Brain pericyte (primary cell): ENCODE measurements around the gene ZNG1C.
"Not testable (repeated sequence)": the region's sequence is repeated elsewhere in the genome, so short reads cannot be mapped to it uniquely, and the experiment has no call there.

Experiments
- DNase-seq: peaks from one replicate; pipeline ENCODE4 v3.0.0-alpha.2; 2012; ENCODE audit warnings: low read depth, low spot score

Gene ZNG1C

DNA sequence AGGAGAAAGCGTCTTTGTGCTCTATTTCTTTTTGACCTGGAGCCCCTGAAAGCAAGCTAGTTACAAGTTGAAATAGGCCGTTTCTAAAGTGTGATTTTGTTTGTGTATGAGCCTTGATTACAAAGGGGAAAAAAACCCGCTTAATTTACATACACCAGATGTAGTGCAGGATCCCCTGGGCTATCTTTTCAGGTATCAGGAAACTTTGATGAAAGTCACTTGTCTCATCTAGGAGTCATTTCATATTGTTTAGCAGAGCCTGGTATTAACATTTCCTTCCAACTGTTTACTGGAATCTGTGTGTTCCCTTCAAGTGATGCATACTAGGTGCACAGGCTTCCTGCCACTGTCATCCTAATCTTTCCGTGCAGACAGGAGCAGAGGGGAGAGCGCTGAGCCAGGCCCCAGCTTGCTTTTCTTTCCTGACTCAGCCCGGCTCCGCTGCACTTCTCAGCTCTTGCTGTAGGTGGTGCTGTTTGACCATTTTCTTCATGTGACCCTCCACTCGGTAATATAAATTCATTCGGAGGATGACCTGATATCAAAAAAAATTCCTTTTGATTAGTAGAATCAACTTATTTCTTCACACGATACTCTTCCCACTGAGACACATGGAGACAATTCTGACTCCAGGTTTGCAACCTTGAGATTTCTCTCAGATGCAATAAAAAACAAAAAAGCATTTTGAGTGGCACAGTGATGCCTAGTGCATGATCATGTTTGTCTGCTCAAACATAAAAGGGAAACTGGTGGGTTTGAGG, 100.7 kb downstream of the ZNG1C start:
- DNase-seq = not testable (repeated sequence)

DNA sequence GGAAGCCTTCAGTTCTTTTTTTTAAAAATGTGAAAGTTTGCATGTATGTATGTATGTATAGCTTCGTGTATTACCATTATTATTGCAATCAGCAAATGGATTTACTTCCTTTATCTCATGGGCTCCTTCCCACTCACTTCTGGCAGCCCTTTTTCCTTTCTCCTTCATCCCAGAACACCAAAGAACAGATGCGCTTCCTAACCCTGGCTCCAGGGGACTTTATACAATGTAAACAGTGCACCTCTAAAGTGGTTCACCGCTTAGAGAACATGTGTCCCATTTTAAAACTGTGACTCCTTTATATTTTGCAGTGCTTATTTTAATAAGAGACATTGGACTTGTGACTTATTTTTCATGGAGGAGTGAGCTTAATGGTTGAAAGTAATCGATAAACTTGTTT, 101.5 kb downstream of the ZNG1C start:
- DNase-seq = not testable (repeated sequence)

DNA sequence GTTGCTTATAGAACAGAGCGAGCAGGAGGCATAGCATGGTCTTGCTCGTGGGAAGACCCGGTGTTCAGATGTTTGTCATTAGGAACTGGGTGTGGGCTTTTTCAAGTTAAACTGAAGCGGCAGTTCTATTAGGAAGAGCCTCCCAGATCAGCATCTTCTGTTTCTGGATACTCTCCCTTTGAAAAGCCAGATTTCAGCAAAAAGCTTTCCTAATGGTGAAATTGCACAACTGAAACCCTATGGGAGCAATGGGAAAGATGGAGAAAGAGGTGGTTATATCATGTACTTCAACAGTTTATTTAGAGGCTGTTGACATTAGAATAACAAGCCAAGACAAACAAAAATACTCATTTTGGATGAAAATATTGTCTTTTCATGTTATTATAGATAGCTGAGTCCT, 102.2 kb downstream of the ZNG1C start:
- not testable (repeated sequence) for DNase-seq
